T-cell (primary cell): ENCODE measurements around the gene SDK1. TPM values are rescaled to one million over a fixed set of nuclear protein-coding genes. Genes with fewer than 3 reads are reported as not detected.

ENCODE experiments used
- ATAC-seq, 4 experiments: fragments of 200-7000 bp in 3 of 4; fragments of 150-1000 bp in 1 of 4; cut with Tn5 transposase; replicated peaks in 1 of 4; 1 replicate in 3 of 4; 2 replicates in 1 of 4; pipeline ENCODE4 v1.10.0; 2021; ENCODE audit warnings: moderate library complexity in 3 of 4, mild to moderate bottlenecking in 2 of 4, moderate number of reproducible peaks in 1 of 4
- CTCF ChIA-PET, 2 donors: fragments of 300-600 bp; sonication (Branson Sonifier 250); formaldehyde crosslinking; loops; one replicate each; lab custom pipeline; 2022; ENCODE audit warnings: antibody characterized with exemption in 2 of 2; lab: Charles Lee
- POLR2A ChIA-PET, 2 donors: fragments of 300-600 bp; sonication (Branson Sonifier 250); formaldehyde crosslinking; loops; one replicate each; lab custom pipeline; 2022; ENCODE audit warnings: antibody characterized with exemption in 2 of 2; lab: Charles Lee
- DNase-seq, 35 experiments: peaks; one replicate each; pipeline versions ENCODE4 v3.0.0 to v3.0.0-alpha.2; 2013 to 2023
- H3K27ac ChIP-seq: one replicate; pipeline ENCODE4 v1.5.1; 2013; ENCODE audit warnings: low read length
- H3K27me3 ChIP-seq, 2 experiments: replicated peaks in 1 of 2; 1 replicate in 1 of 2; 2 replicates in 1 of 2; pipeline versions ENCODE4 v1.6.1 to v1.7.0; 2013; ENCODE audit warnings: low read length in 1 of 2, mixed read lengths in 1 of 2; ENCODE audit not compliant: control insufficient read depth in 2 of 2, insufficient read depth in 2 of 2; ENCODE audit errors: extremely low read depth in 1 of 2
- H3K36me3 ChIP-seq, 2 donors: 1 replicate in 1 of 2; 2 replicates in 1 of 2; pipeline versions ENCODE4 v1.6.1 to v1.7.0; 2013; ENCODE audit warnings: low read length in 1 of 2; ENCODE audit not compliant: control insufficient read depth in 2 of 2, insufficient read depth in 1 of 2; ENCODE audit errors: extremely low read depth in 1 of 2
- H3K4me1 ChIP-seq, 2 experiments: 1 replicate in 1 of 2; 2 replicates in 1 of 2; pipeline versions ENCODE4 v1.6.1 to v1.7.0; 2013; ENCODE audit warnings: low read length in 2 of 2, mixed read lengths in 1 of 2; ENCODE audit not compliant: insufficient read depth in 2 of 2, control insufficient read depth in 1 of 2; ENCODE audit errors: extremely low read depth in 1 of 2
- H3K4me3 ChIP-seq, 2 donors: 1 replicate in 1 of 2; 2 replicates in 1 of 2; pipeline versions ENCODE4 v1.5.1 to v1.7.0; 2013; ENCODE audit warnings: mild to moderate bottlenecking in 2 of 2, low read length in 1 of 2, moderate library complexity in 1 of 2; ENCODE audit not compliant: control insufficient read depth in 1 of 2; ENCODE audit errors: extremely low read depth in 1 of 2
- H3K9me3 ChIP-seq: 2 replicates; pipeline ENCODE4 v1.7.0; 2013
- H3K27ac Mint-ChIP-seq, 2 donors: one replicate each; pipeline ENCODE4 v1.8.0; 2020 to 2021; ENCODE audit warnings: mild to moderate bottlenecking in 2 of 2, mixed read lengths in 2 of 2
- H3K27me3 Mint-ChIP-seq, 2 donors: one replicate each; pipeline ENCODE4 v1.8.0; 2021 to 2022; ENCODE audit warnings: mixed read lengths in 2 of 2
- H3K36me3 Mint-ChIP-seq: one replicate; pipeline ENCODE4 v1.8.0; 2021; ENCODE audit warnings: mixed read lengths
- H3K4me1 Mint-ChIP-seq, 3 donors: one replicate each; pipeline ENCODE4 v1.8.0; 2020 to 2022; ENCODE audit warnings: mixed read lengths in 3 of 3, mild to moderate bottlenecking in 1 of 3
- H3K4me3 Mint-ChIP-seq, 3 donors: one replicate each; pipeline ENCODE4 v1.8.0; 2020 to 2022; ENCODE audit warnings: mild to moderate bottlenecking in 3 of 3, mixed read lengths in 3 of 3, moderate library complexity in 3 of 3
- H3K9me3 Mint-ChIP-seq, 3 donors: one replicate each; pipeline ENCODE4 v1.8.0; 2020 to 2022; ENCODE audit warnings: mixed read lengths in 3 of 3
- WGBS: methylation state at CpG from one replicate; pipeline ENCODE4 v1.1.5; 2013; ENCODE audit warnings: missing lambda C conversion rate; ENCODE audit not compliant: insufficient coverage; 5-methylcytosine and 5-hydroxymethylcytosine counted together
- total RNA-seq, 35 experiments: library from RNA in 6 of 35; stranded (reverse) in 6 of 35; fragments of 120-200 nt in 1 of 35; gene quantifications; one replicate each; pipeline versions ENCODE4 v1.2.1 to v1.2.4 and lab custom pipeline; 2013 to 2026

SDK1 gene
- total RNA-seq, 5 donors from 2014 or later (not counting 1 experiment from before 2014, with no cell fraction given) = 0.47 to 1.7 (median 0.63) TPM

DNA sequence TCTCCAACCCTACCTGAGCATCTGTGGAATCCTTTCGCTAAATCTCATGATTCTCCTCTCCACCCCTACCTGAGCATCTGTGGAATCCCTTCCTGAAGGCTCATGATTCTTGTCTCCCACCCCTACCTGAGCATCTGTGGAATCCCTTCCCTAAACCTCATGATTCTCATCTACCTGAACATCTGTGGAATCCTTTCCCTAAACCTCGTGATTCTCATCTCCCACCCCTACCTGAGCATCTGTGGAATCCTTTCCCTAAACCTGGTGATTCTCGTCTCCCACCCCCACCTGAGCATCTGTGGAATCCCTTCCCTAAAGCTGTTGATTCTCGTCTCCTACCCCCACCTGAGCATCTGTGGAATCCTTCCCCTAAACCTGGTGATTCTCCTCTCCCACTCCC is 342.0 kb downstream of the SDK1 start:
- 80% methylated on average over 4 of the region's 4 CpGs for WGBS
- Histone ChIP-seq H3K4me1 (no peaks in the 10 kb centered on the region), H3K27me3 (no peaks in the 10 kb centered on the region), H3K36me3 (no peaks in the 10 kb centered on the region), H3K27ac (no peak overlapping the region), H3K4me3 (no peak overlapping the region), H3K9me3 (no peaks in the 10 kb centered on the region)
- peaks cover 6 to 9% of the 10 kb centered on the region in 2 donors for H3K27me3 Mint-ChIP-seq
- no peak for ATAC-seq
- H3K36me3 Mint-ChIP-seq = no peaks in the 10 kb centered on the region
- H3K27ac Mint-ChIP-seq = no peak overlapping the region
- POLR2A ChIA-PET = no interaction called here
- CTCF ChIA-PET = no interaction called here
- no peak for DNase-seq
- H3K4me3 Mint-ChIP-seq = no peak overlapping the region
- no peaks in the 10 kb centered on the region for H3K4me1 Mint-ChIP-seq
- H3K9me3 Mint-ChIP-seq = no peaks in the 10 kb centered on the region

GRCh38 chr7:3648276-3648675 is 347.2 kb downstream of the SDK1 start:
- ChIA-PET CTCF (no interaction called here), POLR2A (no interaction called here)
- no peak overlapping the region for H3K4me3 ChIP-seq
- H3K4me3 Mint-ChIP-seq = no peak overlapping the region
- H3K27ac ChIP-seq = no peak overlapping the region
- no peaks in the 10 kb centered on the region for H3K36me3 ChIP-seq
- no peaks in the 10 kb centered on the region for H3K9me3 ChIP-seq
- no peak overlapping the region for H3K27ac Mint-ChIP-seq
- no peak for ATAC-seq
- no peaks in the 10 kb centered on the region for H3K4me1 ChIP-seq
- H3K9me3 Mint-ChIP-seq = no peaks in the 10 kb centered on the region
- no CpG with 5 or more reads among the region's 2 CpGs for WGBS
- H3K27me3 ChIP-seq = no peaks in the 10 kb centered on the region
- DNase-seq = no peak
- no peaks in the 10 kb centered on the region for H3K36me3 Mint-ChIP-seq
- H3K4me1 Mint-ChIP-seq = no peaks in the 10 kb centered on the region
- peaks cover 2 to 10% of the 10 kb centered on the region in 2 donors for H3K27me3 Mint-ChIP-seq

DNA sequence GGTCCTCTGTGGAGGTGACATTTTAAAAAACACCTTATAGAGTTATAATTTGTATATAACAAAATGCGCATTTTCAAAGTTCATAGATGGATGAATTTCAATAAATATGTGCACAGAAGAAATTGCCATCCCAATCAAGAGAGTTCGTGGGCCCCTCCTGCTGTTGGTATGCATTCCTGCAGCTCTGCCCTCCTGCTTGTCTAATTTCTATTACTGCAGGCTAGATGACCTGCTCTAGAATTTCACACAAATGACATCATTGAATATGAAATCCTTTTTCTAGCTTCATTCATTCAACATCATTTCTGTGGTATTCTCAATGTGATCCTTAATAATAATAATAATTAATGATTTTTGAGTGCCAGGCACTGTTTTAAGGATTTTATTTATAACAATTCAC is 348.2 kb downstream of the SDK1 start:
- WGBS = 60% methylated on average over 1 of the region's 2 CpGs
- H3K9me3 ChIP-seq = no peaks in the 10 kb centered on the region
- no peaks in the 10 kb centered on the region for H3K36me3 Mint-ChIP-seq
- H3K36me3 ChIP-seq = no peaks in the 10 kb centered on the region
- no peak overlapping the region for H3K4me3 ChIP-seq
- H3K9me3 Mint-ChIP-seq = no peaks in the 10 kb centered on the region
- H3K4me1 Mint-ChIP-seq = no peaks in the 10 kb centered on the region
- no peaks in the 10 kb centered on the region for H3K4me1 ChIP-seq
- DNase-seq = peak in 2 of 35 experiments; percentile 3 to 9
- H3K27ac ChIP-seq = no peak overlapping the region
- H3K27me3 ChIP-seq = no peaks in the 10 kb centered on the region
- no peak overlapping the region for H3K27ac Mint-ChIP-seq
- peaks cover 0 to 9% of the 10 kb centered on the region in 2 donors for H3K27me3 Mint-ChIP-seq
- CTCF ChIA-PET = no interaction called here
- H3K4me3 Mint-ChIP-seq = no peak overlapping the region
- ATAC-seq = no peak
- POLR2A ChIA-PET = no interaction called here

DNA sequence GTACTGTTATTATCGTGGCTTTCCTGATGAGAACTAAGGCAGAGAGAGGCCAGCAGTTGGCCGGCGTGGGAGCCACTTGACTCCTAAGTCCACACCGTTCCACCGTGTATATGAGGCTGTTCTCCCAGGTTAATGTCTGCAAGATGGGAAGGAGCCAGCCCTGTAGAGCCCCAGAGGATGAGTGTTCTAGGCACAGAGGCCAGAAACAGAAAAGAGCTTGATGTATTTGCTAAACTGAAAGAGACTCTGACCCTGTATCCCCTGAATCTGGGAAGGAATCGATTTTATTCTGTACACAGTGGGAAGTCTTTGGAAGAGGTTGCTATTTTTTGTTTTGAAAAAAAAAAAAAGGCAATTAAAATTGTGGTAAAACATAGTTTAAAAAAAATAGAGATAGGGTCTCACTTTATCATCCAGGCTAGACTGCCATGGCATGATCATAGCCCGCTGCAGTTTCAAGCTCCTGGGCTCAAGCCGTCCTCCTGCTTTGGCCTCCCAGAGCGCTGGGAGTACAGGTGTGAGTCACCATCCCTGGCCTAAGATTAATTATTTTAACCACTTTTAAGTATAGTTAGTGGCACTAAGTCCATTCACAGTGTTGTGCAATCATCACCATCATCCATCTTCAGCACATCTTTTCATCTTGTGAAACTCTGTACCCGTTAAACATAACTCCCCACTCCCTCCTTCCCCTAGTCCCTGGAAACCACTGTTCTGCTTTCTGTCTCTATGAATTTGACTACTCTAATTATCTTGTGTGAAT is 348.8 kb downstream of the SDK1 start:
- CTCF ChIA-PET = no interaction called here
- ATAC-seq (no peak), DNase-seq (no peak)
- Mint-ChIP-seq H3K9me3 (no peaks in the 10 kb centered on the region), H3K4me3 (no peak overlapping the region), H3K27ac (no peak overlapping the region), H3K27me3 (peaks cover 0 to 9% of the 10 kb centered on the region in 2 donors), H3K36me3 (no peaks in the 10 kb centered on the region), H3K4me1 (no peaks in the 10 kb centered on the region)
- no peaks in the 10 kb centered on the region for H3K36me3 ChIP-seq
- POLR2A ChIA-PET = no interaction called here
- no peaks in the 10 kb centered on the region for H3K4me1 ChIP-seq
- H3K27ac ChIP-seq = no peak overlapping the region
- H3K27me3 ChIP-seq = no peaks in the 10 kb centered on the region
- no peaks in the 10 kb centered on the region for H3K9me3 ChIP-seq
- 79% methylated on average over 8 of the region's 10 CpGs for WGBS
- no peak overlapping the region for H3K4me3 ChIP-seq

GRCh38 chr7:3650844-3651243 is 349.8 kb downstream of the SDK1 start:
- Mint-ChIP-seq H3K36me3 (no peaks in the 10 kb centered on the region), H3K9me3 (no peaks in the 10 kb centered on the region), H3K27me3 (peaks cover 0 to 9% of the 10 kb centered on the region in 2 donors), H3K4me3 (no peak overlapping the region), H3K4me1 (no peaks in the 10 kb centered on the region), H3K27ac (no peak overlapping the region)
- no CpG with 5 or more reads among the region's 2 CpGs for WGBS
- Histone ChIP-seq H3K4me1 (no peaks in the 10 kb centered on the region), H3K4me3 (no peak overlapping the region), H3K9me3 (no peaks in the 10 kb centered on the region), H3K27ac (no peak overlapping the region), H3K27me3 (no peaks in the 10 kb centered on the region), H3K36me3 (no peaks in the 10 kb centered on the region)
- DNase-seq = no peak
- ChIA-PET POLR2A (no interaction called here), CTCF (no interaction called here)
- ATAC-seq = no peak

- 100% methylated on average over 1 of the region's 7 CpGs for WGBS
- Mint-ChIP-seq H3K27ac (no peak overlapping the region), H3K4me3 (no peak overlapping the region), H3K4me1 (no peaks in the 10 kb centered on the region), H3K27me3 (peaks cover 0 to 19% of the 10 kb centered on the region in 2 donors), H3K36me3 (no peaks in the 10 kb centered on the region), H3K9me3 (no peaks in the 10 kb centered on the region)
- peaks cover 0 to 10% of the 10 kb centered on the region in 2 experiments for H3K27me3 ChIP-seq
- DNase-seq (no peak), ATAC-seq (no peak)
- no peaks in the 10 kb centered on the region for H3K9me3 ChIP-seq
- no peaks in the 10 kb centered on the region for H3K36me3 ChIP-seq
- H3K4me3 ChIP-seq = no peak overlapping the region
- POLR2A ChIA-PET = no interaction called here
- H3K4me1 ChIP-seq = no peaks in the 10 kb centered on the region
- CTCF ChIA-PET = no interaction called here
- no peak overlapping the region for H3K27ac ChIP-seq
These were observed 354.6 kb downstream of the SDK1 start for GRCh38 chr7:3655635-3656034.
